ENCODE measurements around the gene COL5A2. TPM values are rescaled to one million over a fixed set of nuclear protein-coding genes. Genes with fewer than 3 reads are reported as not detected.

The COL5A2 gene
- total RNA-seq, 2 experiments from 2014 or later = 0.37 to 0.72 TPM

- POLR2A ChIA-PET = no interaction called here
- H3K36me3 Mint-ChIP-seq (ENCODE audit: low read depth) = no peaks in the 10 kb centered on the region
- no peaks in the 10 kb centered on the region for H3K4me1 Mint-ChIP-seq
- no peak for DNase-seq
- H3K27me3 Mint-ChIP-seq = no peaks in the 10 kb centered on the region
- H3K27ac Mint-ChIP-seq = no peak overlapping the region
- no peak overlapping the region for H3K4me3 Mint-ChIP-seq
- H3K9me3 Mint-ChIP-seq = no peaks in the 10 kb centered on the region
- CTCF ChIA-PET = no interaction called here
These were observed 170.9 kb downstream of the COL5A2 start for GRCh38 chr2:189008555-189009262.

- POLR2A ChIA-PET = no interaction called here
- Mint-ChIP-seq H3K27ac (no peak overlapping the region), H3K9me3 (no peaks in the 10 kb centered on the region), H3K36me3 (ENCODE audit: low read depth) (no peaks in the 10 kb centered on the region), H3K27me3 (no peaks in the 10 kb centered on the region), H3K4me1 (no peaks in the 10 kb centered on the region), H3K4me3 (no peak overlapping the region)
- no peak for DNase-seq
- CTCF ChIA-PET = no interaction called here
These were observed 177.5 kb downstream of the COL5A2 start for GRCh38 chr2:189002079-189002478.

GRCh38 chr2:189000221-189000620, 179.3 kb downstream of the COL5A2 start:
- H3K27ac Mint-ChIP-seq = no peak overlapping the region
- ChIA-PET CTCF (no interaction called here), POLR2A (no interaction called here)
- DNase-seq = no peak
- H3K9me3 Mint-ChIP-seq = no peaks in the 10 kb centered on the region
- no peak overlapping the region for H3K4me3 Mint-ChIP-seq
- no peaks in the 10 kb centered on the region for H3K27me3 Mint-ChIP-seq
- no peaks in the 10 kb centered on the region for H3K4me1 Mint-ChIP-seq
- H3K36me3 Mint-ChIP-seq (ENCODE audit: low read depth) = no peaks in the 10 kb centered on the region

- Mint-ChIP-seq H3K4me1 (no peaks in the 10 kb centered on the region), H3K4me3 (no peak overlapping the region), H3K36me3 (ENCODE audit: low read depth) (no peaks in the 10 kb centered on the region), H3K27me3 (no peaks in the 10 kb centered on the region), H3K9me3 (no peaks in the 10 kb centered on the region), H3K27ac (no peak overlapping the region)
- ChIA-PET CTCF (no interaction called here), POLR2A (no interaction called here)
- DNase-seq = no peak
These were observed 182.3 kb downstream of the COL5A2 start for GRCh38 chr2:188997263-188997662.

GRCh38 chr2:188993247-188993646, 186.3 kb downstream of the COL5A2 start:
- Mint-ChIP-seq H3K36me3 (ENCODE audit: low read depth) (no peaks in the 10 kb centered on the region), H3K4me1 (no peaks in the 10 kb centered on the region), H3K4me3 (no peak overlapping the region), H3K27ac (no peak overlapping the region), H3K9me3 (no peaks in the 10 kb centered on the region), H3K27me3 (no peaks in the 10 kb centered on the region)
- DNase-seq = no peak
- POLR2A ChIA-PET = no interaction called here
- CTCF ChIA-PET = no interaction called here

- Mint-ChIP-seq H3K9me3 (no peaks in the 10 kb centered on the region), H3K4me3 (no peak overlapping the region), H3K36me3 (ENCODE audit: low read depth) (no peaks in the 10 kb centered on the region), H3K27ac (no peak overlapping the region), H3K4me1 (no peaks in the 10 kb centered on the region), H3K27me3 (peaks cover 3% of the 10 kb centered on the region)
- no peak for DNase-seq
- ChIA-PET POLR2A (no interaction called here), CTCF (no interaction called here)
These were observed 192.7 kb downstream of the COL5A2 start for GRCh38 chr2:188986839-188987238.

GRCh38 chr2:188984680-188985079, 194.9 kb downstream of the COL5A2 start:
- H3K4me1 Mint-ChIP-seq = no peaks in the 10 kb centered on the region
- H3K9me3 Mint-ChIP-seq = no peaks in the 10 kb centered on the region
- peaks cover 3% of the 10 kb centered on the region for H3K27me3 Mint-ChIP-seq
- H3K27ac Mint-ChIP-seq = no peak overlapping the region
- CTCF ChIA-PET = no interaction called here
- no peaks in the 10 kb centered on the region for H3K36me3 Mint-ChIP-seq (ENCODE audit: low read depth)
- DNase-seq = no peak
- no peak overlapping the region for H3K4me3 Mint-ChIP-seq
- POLR2A ChIA-PET = no interaction called here

- Mint-ChIP-seq H3K4me1 (no peaks in the 10 kb centered on the region), H3K9me3 (no peaks in the 10 kb centered on the region), H3K36me3 (ENCODE audit: low read depth) (no peaks in the 10 kb centered on the region), H3K27me3 (peaks cover 3% of the 10 kb centered on the region), H3K27ac (no peak overlapping the region), H3K4me3 (no peak overlapping the region)
- POLR2A ChIA-PET = no interaction called here
- CTCF ChIA-PET = no interaction called here
- DNase-seq = no peak
These were observed 195.5 kb downstream of the COL5A2 start for GRCh38 chr2:188984065-188984491.

- no peaks in the 10 kb centered on the region for H3K9me3 Mint-ChIP-seq
- no peak for DNase-seq
- H3K36me3 Mint-ChIP-seq (ENCODE audit: low read depth) = no peaks in the 10 kb centered on the region
- ChIA-PET POLR2A (no interaction called here), CTCF (no interaction called here)
- H3K27ac Mint-ChIP-seq = no peak overlapping the region
- peaks cover 3% of the 10 kb centered on the region for H3K27me3 Mint-ChIP-seq
- H3K4me1 Mint-ChIP-seq = peaks cover 3% of the 10 kb centered on the region
- H3K4me3 Mint-ChIP-seq = no peak overlapping the region
These were observed 196.0 kb downstream of the COL5A2 start for GRCh38 chr2:188983427-188984064.

Small RNAs within 50 kb of the gene (microRNA-seq; reads per million reads assigned to microRNA genes)
- not detected for gene MIR3129 (ENCODE audit: borderline microRNAs expressed, borderline replicate concordance)
- not detected for gene MIR3606 (ENCODE audit: borderline microRNAs expressed, borderline replicate concordance)

Other genes starting within 250 kb of the COL5A2 start
- not detected for gene COL3A1, start 205.4 kb downstream of the COL5A2 start, total RNA-seq